ENCODE data around the gene RAD52.
"Not testable (repeated sequence)": the region's sequence is repeated elsewhere in the genome, so short reads cannot be mapped to it uniquely, and the experiment has no call there.

RAD52 gene

DNA sequence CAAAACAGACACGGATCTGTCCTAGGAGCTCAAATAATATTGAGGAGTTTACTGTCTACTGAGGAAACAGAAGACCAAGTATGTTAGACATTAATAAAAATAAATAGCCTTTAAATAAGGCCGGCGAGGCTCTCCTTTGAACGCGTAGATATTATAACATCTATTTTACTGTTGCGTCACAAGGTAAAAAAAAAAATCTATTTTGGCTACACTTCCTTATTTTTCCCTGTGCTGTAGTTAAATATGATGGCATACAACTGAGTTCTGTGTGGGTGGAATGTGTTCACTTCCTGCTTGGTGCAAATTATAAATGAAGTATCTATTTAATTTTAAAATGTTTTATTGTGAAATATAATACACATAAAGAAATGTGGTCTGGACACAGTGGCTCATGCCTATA lies 17.2 kb upstream of the RAD52 start:
- DNase-seq = peak; percentile 30

DNA sequence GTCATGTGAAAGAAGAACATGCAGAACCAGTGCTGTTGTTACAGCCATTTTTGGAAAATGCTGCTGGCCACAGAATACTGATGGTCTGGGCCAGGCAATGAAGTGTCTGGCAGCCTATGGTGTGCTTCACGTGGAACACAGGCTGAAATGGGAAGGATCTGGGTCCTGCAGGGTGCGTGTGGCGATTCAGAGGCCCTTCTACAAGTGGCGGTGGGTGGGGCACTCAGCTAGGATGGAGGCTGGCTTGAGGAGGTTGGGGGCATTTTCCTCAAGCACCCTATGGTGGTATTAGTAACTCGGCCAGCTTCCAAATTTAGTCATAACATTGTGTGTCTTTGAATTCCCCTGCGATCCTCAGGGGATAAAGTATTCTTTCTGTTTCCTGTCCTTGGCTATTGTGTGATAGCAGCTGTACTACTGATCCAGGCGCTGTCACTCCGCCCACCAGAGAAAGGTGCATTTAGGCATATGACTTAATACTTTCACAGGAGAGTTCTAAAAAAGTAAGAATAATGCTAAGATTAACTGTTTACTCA lies 9.2 kb upstream of the RAD52 start:
- DNase-seq = no peak

DNA sequence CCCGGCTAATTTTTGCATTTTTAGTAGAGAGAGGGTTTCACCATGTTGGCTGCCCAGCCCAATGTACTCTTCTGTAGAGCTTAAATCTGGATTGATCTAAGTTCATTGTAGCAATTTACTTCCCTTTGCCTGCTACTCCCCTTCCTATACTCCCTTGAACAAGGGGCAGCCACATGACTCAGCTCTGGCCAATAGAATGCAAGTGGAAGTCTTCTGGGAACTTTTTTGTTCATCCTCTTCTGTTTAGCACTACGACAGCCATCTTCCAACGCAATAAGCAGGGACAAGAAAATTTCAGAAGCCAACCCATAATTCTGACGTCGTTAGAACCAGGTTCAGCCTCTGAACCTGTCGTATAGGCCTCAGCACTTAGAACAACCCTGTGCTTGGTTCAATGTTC lies 6.4 kb upstream of the RAD52 start:
- no peak for DNase-seq

DNA sequence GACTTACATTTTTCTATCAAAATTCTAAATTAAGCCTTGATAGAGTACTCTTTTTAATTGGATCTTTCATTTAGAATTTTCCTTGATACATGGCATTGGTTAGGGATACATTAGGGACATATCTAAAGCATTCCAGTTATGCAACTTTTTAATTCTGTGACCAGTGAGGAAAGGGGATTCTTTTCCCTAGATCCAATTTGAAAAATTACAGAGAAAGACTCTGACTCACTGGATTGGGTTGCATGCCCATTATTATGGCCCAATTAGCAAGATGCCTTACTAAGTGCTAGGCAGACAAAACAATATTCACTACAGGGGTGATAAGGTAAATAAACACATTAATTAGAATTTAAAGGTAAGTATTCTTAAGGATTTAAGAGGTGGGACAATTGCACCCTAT lies 5.2 kb upstream of the RAD52 start:
- no peak for DNase-seq

DNA sequence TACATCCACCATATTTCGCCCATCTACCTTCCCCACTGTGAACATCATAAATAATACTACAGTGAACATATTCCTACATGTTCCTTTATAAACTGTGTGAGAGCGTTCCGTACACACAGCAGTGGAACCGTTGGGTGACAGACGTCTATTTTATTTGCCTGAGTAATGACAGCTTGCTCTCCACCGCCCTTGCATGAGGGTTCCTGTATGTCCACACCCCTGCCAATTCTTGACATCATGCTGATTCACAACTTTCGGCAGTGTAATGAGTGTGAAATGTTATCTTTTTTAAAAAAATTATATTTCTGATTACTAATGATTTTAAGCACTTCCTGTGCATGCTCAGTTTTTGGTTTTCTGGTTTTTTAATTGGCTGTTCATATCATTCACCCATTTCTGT lies 4.3 kb upstream of the RAD52 start:
- DNase-seq = no peak

DNA sequence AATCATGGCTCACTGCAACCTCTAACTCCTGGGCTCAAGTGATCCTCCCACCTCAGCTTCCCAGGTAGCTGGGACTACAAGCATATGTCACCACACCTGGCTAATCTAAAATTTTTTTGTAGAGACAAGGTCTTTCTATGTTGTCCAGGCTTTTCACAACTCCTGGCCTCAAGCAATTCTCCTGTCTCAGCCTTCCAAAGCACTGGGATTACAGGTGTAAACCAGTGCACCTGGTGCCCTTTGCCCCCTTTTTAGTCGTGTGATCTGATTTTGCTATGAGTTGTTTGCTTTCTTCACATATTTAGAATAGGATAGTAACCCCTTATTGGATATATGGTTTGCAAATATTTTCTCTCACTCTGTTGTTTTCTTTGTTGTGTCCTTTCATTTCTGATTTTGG lies 1.7 kb upstream of the RAD52 start:
- DNase-seq = no peak

DNA sequence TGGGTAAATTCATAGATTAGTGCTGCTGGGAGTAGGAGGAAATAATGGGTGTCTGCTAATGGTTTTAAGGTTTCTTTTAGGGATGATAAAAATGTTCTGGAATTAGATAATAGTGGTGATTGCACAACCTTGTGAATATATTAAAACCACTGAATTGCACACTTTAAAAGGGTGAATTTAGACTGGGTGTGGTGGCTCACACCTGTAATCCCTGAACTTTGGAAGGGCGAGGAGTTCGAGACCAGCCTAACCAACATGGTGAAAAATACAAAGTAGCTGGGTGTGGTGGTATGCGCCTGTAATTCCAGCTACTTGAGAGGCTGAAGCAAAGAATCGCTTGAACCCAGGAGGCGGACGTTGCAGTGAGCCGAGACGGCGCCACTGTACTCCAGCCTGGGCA lies 1.3 kb downstream of the RAD52 start:
- DNase-seq = no peak

DNA sequence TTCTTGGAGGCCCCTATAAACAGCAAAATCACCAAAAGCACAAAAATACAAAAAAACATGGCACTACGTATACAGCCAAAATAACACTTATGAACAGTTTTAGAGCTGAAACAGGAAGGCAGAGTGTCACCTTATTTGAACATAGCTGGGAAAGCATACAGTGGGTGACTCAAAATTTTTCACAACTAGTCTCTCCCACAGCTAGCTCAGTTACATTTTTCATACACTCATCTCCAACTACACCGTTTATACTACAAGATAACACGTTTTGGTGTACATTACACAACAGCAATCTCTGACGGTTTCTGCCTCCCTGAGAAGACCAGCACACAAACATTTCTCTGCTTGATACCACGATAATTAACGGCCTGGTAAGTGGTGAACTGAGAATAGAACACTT lies 2.9 kb downstream of the RAD52 start:
- DNase-seq = no peak

DNA sequence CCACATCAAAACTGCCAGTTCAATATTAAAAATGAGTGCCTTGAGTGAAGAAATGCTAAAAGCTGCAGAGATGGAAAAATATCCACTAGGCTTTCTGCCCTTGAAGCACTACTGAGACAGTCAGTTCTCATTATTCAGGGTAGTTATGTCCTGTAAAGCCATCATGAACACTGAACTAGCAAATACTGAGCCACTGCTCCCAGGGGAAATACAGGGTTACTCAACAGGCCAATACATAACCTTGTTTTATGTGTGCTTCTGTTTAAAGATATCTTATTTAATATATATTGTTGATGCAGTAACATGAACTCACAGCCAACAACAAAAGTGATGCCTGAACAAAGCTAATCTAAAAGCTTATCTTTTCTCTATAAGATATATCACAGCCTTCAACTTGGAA lies 3.3 kb downstream of the RAD52 start:
- peak; percentile 18 for DNase-seq

DNA sequence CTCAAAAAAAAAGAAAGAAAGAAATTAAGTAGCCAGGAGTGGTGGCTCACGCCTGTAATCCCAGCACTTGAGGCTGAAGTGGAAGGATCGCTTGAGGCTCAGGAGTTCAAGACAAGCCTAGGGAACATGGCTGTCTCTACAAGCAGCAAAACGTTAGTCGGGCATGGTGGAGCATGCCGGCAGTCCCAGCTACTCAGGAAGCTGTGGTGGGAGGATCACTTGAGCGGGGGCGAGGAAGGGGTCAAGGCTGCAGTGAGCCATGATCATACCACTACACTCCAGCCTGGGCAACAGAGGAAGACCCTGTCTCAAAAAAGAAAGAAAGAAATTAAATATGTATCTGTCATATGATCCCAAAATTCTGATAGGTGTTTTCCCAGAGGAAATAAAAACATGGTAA lies 5.3 kb downstream of the RAD52 start:
- DNase-seq = no peak

DNA sequence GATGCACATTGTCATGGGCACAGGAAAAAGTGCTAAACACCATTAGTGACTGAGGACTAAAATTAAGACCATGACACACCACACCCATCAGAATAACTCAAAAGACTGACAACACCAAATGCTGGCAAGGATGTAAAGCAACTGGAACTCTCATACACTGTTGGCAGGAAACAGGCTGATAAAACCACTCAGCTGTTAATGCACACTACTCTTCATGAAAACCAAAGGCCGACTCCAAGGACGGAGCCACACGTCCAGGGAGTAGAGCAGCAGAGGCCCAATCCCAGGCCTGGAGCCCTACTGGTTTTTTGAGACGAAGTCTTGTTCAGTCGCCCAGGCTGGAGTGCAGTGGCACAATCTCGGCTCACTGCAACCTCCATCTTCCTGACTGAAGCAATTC lies 6.4 kb downstream of the RAD52 start:
- DNase-seq = no peak

DNA sequence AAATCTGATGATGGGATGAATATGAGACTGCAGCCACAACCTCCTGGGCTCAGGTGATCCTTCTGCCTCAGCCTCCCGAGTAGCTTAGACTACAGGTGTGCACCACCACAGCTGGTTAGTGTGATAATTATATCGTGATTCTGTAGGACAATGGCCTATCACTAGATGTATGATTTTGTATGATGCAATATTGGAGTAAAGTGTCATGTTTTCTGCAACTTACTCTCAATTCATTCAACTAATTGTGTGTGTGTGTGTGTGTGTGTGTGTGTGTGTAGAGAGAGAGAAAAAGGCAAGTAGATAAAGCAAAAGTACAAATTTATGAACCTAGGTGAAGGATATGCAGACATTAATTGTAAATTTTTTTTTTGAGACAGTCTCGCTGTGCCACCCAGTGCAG lies 10.7 kb downstream of the RAD52 start:
- DNase-seq = no peak

DNA sequence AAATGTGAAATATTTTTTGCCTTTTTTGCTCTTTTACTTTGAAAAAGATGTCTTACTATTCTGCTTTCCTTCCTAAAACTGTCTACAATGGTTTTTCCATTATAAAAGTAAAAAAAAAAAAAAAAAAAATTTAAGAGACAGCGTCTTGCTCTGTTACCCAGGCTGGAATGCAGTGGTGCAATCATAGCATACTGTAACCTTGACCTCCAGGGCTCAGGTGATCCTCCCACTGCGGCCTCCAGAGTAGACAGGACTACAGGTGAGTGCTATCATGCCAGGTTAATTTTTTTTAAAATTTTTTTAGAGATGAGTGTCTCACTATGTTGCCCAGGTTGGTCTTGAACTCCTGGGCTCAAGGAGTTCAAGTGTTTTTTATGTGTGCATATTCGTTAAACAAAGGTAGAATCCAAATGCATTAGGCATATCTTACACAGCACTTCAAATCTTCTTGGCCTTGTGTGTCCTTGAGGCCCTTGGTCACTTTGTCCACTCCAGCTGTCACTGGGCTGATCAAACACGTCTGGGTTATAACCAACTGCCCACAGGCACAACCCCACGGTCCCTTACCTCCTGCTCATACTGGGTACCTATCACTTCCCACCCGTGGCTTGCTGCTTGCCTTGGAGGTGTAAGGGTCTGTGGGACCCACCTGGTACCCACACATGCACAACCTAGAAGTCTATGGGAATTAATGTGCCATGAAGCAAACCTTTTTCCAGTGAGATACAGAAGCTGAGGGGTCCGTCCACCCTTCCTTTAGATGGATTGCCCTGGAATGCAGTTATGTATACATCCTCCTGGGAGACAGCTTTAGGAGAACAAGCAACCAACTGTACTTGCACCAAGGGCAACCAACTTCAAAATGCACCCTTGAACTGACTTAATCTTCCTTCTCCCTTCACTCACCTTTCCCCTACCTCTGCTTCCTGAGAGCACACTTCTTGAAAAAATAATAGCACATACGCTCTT lies 12.8 kb downstream of the RAD52 start:
- DNase-seq = no peak

DNA sequence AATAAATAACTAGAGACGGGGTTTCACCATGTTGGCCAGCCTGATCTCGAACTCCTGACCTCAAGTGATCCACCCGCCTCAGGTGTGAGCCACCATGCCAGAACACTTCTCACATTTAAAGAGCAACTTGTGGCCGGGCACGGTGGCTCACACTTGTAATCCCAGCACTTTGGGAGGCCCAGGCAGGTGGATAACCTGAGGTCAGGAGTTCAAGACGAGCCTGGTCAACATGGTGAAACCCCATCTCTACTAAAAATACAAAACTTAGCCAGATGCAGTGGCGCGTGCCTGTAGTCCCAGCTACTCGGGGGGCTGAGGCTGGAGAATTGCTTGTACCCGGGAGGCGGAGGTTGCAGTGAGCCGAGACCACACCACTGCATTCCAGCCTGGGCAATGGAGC lies 13.6 kb downstream of the RAD52 start:
- DNase-seq = not testable (repeated sequence)

DNA sequence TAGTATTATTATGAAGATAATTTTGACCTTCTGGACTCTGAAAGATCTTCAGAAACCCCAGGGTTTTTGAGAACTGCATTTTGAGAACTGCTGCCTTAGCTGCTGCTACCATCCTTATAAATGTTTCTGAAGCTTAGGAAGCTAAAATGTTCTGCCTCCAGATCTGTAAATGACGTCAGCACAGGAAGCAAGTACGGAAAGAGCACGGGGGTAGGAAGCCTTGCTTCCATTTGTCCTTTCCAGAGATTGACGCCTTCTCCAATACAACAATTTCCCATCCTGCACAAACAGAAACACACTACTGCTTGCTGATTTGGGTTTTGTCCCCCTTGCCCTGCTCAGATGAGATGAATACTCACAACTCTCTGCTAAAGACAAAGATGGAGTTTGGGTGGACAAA lies 17.9 kb downstream of the RAD52 start:
- DNase-seq = no peak

DNA sequence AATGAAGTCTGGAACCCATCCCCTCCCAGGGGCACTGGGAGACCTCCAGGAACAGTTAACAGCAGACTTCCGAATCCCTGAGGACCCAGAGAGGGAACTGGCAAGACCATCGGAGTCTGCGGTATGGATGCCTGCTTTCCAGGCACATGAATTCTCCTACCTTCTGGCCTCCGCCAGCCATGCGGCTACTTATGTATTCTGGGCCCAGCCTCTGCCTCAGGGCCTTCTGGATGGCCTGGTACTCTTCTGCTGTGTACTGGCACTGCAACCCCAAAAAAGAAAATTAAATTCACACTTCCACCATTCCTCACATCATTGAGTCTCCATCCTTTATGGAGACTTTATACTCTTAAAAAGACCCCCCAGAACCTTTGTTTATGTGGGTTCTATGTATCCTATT lies 18.4 kb downstream of the RAD52 start:
- DNase-seq = no peak

DNA sequence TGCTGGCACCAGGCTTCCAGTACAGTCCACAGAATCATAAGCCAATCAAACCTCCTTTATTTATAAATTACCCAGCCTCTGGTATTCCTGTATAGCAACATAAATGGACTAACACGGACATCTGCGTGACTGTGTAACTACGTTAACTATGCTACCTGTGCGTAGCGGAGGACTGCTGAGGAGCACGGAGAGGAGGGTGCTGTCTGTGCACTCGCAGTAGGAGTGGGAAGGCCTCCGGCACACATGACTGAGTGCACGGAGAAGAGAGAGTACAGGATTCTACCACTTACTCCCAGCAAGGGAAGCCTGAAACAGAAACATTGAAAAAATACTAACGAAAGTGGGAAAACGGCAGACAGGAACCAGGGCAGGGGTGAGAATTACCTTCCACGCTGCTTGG lies 22.9 kb downstream of the RAD52 start:
- DNase-seq = no peak

DNA sequence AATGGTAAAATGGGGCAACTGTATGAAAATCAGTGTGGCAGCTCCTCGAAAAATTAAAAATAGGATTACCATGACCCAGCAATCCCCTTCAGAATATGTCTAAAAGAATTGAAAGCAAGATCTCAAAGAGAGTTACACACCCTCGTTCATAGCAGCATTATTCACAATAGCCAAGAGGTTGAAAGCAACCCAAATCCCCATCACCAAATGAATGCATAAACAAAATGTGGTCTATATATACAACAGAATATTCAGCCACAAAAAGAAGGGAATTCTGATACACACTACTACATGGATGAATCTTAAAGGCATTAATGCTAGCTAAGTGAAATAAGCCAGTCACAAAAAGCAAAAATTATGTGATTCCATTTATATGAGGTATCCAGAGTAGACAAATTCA lies 27.2 kb downstream of the RAD52 start:
- DNase-seq = no peak

DNA sequence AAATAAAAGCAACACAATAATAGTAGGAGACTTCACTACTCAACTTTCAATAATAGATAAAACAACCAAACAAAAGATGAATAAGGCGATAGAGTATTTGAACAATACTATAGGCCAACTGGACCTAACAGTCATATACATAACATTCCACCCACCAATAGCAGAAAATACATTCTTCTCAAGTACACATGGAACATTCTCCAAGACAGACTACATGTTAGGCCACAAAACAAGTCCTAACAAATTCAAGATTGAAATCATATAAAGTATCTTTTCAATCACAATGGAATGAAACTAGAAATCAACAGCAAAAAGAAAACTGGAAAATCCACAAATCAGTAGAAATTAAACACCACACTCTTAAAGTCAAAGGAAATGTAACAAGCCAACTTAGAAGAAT lies 28.8 kb downstream of the RAD52 start:
- DNase-seq = no peak

DNA sequence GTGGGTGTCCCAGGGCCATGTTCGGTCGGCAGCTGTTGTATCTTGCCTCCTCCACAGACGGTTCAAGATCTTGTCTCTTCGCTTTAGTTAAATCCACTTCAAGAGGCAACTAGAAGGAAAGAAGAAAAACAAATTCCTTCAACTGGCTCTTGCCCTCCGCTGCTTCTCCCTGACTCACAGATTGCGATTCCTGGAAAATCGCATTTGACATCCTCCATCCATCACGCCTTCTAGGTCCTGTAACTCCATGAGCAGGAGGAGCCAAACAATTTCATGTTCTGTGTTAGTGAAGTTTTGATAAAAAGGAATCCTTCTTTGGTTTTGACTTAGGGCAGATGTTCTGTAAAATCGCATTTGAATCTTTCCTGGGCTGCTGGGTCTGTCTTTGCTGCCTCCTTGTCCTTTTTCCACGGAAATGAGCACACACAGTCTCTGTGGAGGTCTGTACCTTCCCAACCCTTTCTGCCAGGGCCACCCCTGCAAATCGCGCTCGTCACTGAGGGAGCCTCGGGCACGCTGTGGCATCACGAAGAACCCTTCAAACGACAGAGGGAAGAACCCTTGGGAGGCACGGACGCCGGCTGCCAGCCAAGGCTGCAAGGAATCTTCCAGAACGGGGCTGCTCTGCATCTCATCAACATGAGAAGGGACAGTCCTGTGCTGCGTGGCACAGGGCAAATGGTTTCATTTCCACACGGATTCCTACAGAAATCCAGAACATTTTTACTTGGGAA lies 32.6 kb downstream of the RAD52 start:
- DNase-seq = no peak

DNA sequence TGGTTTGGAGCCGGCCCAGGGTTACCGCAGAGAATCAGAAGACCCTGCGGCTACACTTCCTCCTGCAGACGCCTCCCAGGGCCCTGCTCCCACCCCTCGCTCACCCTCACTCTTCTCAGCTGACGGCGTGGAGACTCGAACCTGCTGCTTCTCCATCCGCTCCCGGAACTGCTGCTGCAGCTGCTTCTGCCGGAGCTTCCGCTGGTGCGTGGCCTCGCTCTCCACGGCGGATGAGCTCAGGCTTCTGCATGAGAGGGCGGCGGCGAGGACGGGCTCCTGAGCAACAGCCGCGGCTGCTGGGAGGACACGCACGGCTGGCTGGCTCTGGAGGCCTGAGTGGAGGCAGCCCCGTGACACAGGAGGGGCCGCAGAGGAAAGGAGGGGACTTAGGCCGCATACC lies 33.3 kb downstream of the RAD52 start:
- no peak for DNase-seq

DNA sequence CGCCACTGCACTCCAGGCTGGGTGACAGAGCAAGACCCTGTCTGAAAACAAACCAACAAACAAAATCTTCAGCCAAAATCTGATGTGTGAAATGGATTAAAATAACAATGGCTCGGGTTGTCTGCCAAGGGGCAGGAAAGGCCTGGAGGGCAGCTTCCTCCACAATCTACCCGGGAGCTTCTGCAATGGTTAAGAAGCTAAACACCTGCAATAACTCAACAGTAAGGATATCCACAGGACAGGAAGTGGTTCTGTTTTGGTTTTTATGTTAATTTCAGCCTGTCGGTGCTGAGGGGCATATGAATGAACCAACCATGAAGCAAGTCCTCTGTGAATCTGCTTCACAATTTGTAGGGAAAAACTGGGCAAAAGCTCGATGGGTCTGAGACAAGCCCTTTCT lies 34.4 kb downstream of the RAD52 start:
- peak; percentile 35 for DNase-seq

DNA sequence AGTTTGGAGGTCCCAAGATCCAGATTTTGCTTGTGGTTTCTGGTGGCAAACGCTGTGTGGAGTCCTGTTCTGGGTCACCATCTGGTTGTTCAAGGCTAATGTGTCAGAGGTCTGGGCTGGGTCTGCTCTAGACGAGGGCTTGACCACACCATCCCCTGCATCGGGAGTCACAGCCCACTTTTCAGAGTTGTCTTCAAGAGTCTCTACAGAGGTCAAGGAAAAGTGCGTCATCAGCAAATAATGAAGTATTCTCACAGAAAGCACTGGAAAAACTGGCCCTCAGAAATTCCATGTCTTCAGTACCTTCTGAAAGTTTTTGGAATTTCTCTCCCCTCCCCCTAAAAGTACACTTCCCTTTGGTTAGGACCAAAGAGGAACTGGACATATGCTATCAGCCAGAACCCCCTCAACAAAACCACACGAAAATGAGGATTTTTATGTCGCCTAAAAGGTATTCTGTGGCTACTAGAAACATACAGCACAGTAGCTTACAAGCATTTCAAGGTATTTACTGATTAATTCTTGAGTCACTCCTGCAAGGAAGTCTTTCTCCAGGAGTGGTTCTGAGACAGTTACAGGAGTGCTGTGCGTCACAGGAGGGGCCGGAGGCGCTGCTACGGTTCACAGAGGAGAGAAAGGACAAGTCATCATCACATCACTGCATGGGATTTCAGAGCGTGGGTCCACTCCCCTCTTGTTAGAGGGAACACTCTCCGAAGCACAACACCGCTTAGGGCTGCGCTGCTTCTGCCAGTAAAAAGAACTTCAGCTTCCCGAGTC lies 35.4 kb downstream of the RAD52 start:
- no peak for DNase-seq

All from GF-D8 (cell line).